Stimulated activated CD8-positive, alpha-beta memory T cell treated with anti-CD3 and anti-CD28 coated beads, Interleukin-7, amount 100 ng/mL, for 1 hour (primary cell): ENCODE measurements around the gene CRYGB.
"Not testable (repeated sequence)": the region's sequence is repeated elsewhere in the genome, so short reads cannot be mapped to it uniquely, and the experiment has no call there.

Experiments used
- DNase-seq, 2 donors: peaks; one replicate each; pipeline ENCODE4 v3.0.0-alpha.2; 2020; ENCODE audit warnings: low read depth in 2 of 2

Gene CRYGB

GRCh38 chr2:208150094-208150493, 4.1 kb upstream of the CRYGB start:
- no peak for DNase-seq

DNA sequence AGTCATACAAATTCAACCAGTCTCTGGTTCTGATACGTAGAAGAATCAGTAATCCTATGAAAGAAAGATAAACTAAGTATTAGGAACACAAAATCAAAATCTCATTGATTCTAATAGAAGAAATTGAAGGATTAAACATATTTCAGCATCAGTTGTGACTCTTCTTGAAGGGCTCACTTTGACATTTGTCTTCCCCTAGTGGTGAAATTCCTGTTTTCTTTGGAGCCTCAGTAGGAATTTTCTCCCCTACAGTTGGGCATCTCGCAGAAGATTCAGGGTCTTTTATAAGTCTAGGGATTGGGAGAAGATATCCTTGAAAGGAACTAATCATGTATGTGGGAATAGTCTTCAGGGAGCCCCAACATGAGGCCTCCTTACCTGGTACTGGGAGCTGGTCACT, 2.8 kb upstream of the CRYGB start:
- no peak for DNase-seq

- no peak for DNase-seq
These were observed 1.8 kb upstream of the CRYGB start for GRCh38 chr2:208147759-208148158.

DNA sequence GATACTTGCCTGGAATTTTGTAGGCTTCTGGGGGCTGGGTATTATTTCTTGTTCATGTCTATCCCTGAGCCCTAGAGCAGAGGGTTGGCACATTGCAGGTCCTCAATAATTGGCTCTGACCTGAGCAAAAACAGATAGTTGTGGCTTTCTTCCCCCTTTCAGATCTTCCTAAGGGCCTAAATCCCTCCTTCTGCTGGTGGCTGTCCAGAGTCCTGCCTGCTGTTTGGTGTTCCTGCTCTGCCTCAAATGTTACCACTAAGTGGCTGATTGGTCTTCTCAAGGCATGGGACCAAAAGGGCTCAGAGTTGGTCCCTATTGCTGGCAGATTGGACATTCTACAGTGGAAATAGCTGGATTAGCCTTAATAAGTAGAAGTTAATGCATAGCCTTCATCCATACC, 1.1 kb upstream of the CRYGB start:
- no peak for DNase-seq

DNA sequence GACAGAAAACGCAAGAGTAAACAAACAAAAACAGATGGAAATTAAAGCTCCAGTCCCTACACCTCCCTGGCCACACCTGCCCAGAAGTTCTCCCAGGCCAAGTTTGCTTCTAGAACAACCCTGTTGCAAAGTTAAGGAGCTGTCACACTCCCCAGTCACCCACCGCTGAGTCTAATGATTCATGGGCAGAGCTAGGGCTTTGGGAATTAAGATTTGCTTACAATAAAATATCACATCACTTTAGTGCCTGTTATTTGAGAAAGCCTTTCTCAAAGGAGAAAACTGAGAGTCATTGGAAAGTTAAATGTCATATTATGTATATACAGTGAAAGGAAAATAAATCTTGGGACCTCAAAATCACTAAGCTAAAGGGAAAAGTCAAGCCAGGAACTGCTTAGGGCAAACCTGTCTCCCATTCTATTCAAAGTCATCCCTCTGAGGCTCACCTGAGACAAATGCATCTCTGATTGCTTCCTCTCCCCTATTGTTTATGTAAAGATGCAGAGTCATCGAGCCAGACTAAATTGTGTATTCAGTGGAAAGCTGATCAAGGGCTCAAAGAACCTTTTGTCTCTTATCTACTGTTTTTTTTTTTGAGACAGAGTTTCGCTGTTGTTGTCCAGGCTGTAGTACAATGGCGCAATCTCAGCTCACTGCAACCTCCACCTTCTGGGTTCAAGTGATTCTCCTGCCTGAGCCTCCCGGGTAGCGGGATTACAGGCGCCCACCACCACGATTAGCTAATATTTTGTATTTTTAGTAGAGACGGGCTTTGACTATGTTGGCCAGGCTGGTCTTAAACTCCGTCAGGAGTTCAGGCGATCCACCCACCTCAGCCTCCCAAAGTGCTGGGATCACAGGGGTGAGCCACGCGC, 2.8 kb downstream of the CRYGB start:
- no peak for DNase-seq

- DNase-seq: no peak
These were observed 3.6 kb downstream of the CRYGB start for GRCh38 chr2:208142240-208142924.

- no peak for DNase-seq
These were observed 6.5 kb downstream of the CRYGB start for GRCh38 chr2:208139447-208139846.

DNA sequence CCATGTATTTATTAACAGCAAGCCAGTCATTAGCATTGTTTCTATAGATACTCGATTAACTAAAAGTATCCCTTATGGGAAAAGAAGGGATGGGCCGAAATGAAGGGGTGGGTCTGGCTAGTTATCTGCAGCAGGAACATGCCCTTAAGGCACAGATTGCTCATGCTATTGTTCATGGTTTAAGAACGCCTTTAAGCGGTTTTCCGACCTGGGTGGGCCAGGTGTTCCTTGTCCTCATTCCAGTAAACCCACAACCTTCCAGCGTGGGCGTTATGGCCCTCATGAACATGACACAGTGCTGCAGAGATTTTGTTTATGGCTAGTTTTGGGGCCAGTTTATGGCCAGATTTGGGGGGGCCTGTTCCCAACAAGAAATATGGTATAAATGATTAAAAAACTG, 7.6 kb downstream of the CRYGB start:
- not testable (repeated sequence) for DNase-seq

- no peak for DNase-seq
These were observed 9.3 kb downstream of the CRYGB start for GRCh38 chr2:208136716-208137094.

DNA sequence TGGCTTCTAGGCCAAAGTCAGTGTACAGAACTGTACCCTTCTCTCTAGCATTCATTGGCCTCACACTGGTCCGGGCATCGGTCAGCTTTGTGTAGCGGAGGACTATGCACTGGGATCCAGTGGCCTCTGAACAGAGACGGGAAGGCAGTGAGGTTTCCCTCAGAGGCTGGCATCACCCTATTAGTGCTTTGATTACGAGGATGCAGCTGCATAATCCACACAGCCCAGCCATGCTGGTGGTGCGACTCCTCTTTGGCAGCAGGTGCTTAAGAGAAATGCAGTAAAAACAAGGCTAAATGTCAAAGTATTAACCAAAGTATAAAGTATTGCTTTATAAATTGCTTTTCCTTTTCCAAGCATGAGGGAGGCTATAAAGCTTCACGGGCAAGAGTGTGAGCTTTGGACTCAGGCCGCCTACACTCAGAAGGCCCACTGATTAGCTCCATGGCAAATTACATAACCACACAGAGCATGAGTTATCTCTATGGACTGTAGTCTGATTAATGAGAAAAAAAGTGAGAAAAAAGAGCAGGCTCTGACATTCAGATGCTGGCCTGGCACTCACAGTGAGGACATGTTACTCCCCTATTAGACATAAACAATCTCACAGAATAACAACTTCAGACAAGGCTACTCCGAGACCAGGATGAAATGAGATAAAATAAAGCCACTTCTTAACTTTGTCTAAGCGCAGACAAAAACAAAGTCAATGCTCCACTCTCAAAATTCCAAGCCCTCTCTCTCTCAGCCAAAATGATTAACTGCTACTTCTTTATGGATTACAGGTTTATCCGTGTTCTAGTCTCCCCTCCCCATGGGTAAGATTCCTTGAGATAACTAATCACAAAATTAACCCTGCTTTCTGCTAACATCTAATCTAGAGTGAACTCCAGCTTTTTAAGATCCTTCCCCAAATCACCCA, 9.9 kb downstream of the CRYGB start:
- DNase-seq: no peak

- DNase-seq: no peak
These were observed 10.9 kb downstream of the CRYGB start for GRCh38 chr2:208134928-208135586.

GRCh38 chr2:208130712-208131110, 15.2 kb downstream of the CRYGB start:
- no peak for DNase-seq

DNA sequence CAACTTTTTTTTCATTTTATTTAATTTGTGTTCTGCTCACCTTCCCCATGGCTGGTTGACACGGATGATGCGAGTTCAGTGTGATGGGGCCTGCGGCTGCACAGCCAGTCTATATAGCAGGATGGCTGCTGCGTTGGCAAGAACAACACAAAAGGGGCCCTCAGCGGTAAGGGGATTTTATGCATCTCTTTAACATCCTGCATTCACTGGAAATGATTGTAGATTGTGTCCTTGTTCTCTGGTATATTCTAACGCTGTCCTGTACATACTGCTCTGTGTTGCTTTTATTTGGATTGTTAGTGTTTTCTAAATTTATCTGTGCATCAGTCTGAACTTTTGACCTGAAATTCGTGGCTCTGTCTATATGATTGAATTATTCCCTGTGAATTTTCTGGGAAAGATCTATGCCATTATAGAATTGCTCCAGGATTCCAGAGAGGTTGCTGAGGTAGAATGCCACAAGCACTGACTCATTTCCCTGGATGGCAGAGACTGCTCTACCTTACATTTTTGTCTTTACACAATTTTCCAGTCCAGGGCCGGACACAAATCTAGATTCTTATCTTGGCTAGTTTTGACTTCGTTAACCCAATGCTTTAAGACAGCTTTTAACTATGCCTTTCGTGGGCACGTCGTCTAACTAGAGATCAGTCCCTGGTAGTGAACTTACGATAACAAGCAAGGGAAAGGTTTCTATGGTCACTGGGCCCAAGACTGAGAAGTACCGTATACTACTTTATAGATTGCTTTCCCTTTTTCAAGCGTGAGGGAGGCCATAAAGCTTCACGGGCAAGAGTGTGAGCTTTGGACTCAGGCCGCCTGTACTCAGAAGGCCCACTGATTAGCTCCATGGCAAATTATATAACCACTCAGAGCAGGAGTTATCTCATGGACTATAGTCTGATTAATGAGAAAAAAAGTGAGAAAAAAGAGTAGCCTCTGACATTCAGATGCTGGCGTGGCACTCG, 15.9 kb downstream of the CRYGB start, which contains the start of gene CRYGC:
Gene CRYGC (minus strand): TSS at position 85 of the 968 bp plus-strand sequence. CDS start 36 bp downstream, at position 49.
- DNase-seq: no peak

GRCh38 chr2:208128136-208128535, 17.8 kb downstream of the CRYGB start:
- no peak for DNase-seq

DNA sequence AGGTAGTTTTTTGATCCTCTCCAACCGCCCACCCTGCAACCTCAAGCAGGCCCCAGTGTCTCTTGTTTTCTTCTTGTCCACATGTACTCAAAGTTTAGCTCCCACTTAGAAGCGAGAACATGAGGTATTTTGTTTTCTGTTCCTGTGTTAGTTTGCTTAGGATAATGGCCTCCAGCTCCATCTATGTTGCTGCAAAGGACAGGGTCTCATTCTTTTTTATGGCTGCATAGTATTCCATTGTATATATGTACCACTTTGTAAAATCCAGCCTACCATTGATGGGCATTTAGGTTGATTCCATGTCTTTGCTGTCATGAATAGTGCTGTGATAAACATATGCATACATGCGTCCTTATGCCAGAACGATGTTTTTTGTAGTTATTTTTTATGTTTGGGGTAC, 18.9 kb downstream of the CRYGB start:
- no peak for DNase-seq

GRCh38 chr2:208125251-208125650, 20.7 kb downstream of the CRYGB start:
- no peak for DNase-seq

- DNase-seq: not testable (repeated sequence)
These were observed 21.8 kb downstream of the CRYGB start, which contains the start of gene CRYGD for GRCh38 chr2:208124013-208124715. Gene CRYGD (minus strand): TSS chr2:208124524. CDS start chr2:208124473, 51 bp downstream.

DNA sequence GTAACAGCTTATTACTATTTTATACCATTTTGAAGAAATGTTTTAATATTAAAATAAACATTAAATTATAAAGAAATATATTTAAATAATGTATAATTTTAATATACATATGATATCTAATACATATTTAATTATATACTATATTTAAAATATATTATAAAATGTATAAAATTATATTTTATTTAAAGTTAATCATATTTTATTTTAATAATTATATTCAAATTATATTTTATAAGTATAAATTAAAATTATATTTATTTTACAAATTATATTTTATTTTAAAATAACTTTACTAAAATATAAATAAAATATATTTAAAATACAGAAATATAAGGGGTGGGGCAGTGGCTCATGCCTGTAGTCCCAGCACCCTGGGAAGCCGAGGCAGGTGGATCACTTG, 23.7 kb downstream of the CRYGB start:
- no peak for DNase-seq

DNA sequence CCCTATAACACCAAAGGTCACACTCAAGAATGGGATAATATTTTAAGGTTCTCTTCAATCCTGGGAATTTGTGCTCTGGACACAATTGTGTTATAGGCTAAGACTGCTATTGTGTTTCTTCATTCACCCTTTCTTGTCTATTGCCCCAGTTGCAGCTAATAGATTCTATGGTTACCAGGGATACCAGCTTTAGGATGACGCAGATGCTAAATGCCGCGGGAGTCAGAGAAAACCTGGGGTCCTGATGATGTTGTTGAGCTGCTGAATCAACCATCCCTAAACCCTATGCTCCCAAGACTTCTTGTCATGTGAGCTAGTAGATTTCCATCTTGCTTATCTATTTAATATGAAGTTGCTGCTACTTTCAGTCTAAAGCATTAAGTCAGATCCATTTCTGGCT, 27.0 kb downstream of the CRYGB start:
- no peak for DNase-seq

GRCh38 chr2:208117390-208117789, 28.6 kb downstream of the CRYGB start:
- not testable (repeated sequence) for DNase-seq
